Fibroblast of skin of scalp (primary cell): ENCODE results near the gene RBKS.
"Not testable (repeated sequence)": the region's sequence is repeated elsewhere in the genome, so short reads cannot be mapped to it uniquely, and the experiment has no call there.

Experiments
- DNase-seq: peaks from one replicate; pipeline ENCODE4 v3.0.0-alpha.2; 2013

Gene RBKS

GRCh38 chr2:27756544-27757498 lies 133.4 kb downstream of the RBKS start:
- peak; percentile 83 for DNase-seq

- DNase-seq, result no peak
Observed at GRCh38 chr2:27756091-27756490, 134.1 kb downstream of the RBKS start.

GRCh38 chr2:27754831-27755230 lies 135.4 kb downstream of the RBKS start:
- DNase-seq, result no peak

GRCh38 chr2:27754138-27754588 lies 136.0 kb downstream of the RBKS start:
- peak; percentile 81 for DNase-seq

- DNase-seq, result no peak
Observed at GRCh38 chr2:27752551-27753237, 137.5 kb downstream of the RBKS start.

- DNase-seq, result no peak
Observed at GRCh38 chr2:27751377-27751776, 138.8 kb downstream of the RBKS start.

- DNase-seq, result not testable (repeated sequence)
Observed at GRCh38 chr2:27748803-27749554, 141.2 kb downstream of the RBKS start.

GRCh38 chr2:27747827-27748352 lies 142.3 kb downstream of the RBKS start:
- DNase-seq, result peak; percentile 63

- DNase-seq, result no peak
Observed at GRCh38 chr2:27746325-27746724, 143.9 kb downstream of the RBKS start.

- DNase-seq, result not testable (repeated sequence)
Observed at GRCh38 chr2:27745494-27745893, 144.7 kb downstream of the RBKS start.

GRCh38 chr2:27742571-27742970 lies 147.6 kb downstream of the RBKS start:
- no peak for DNase-seq

GRCh38 chr2:27741673-27742072 lies 148.5 kb downstream of the RBKS start:
- peak; percentile 38 for DNase-seq

GRCh38 chr2:27739058-27739373 lies 151.2 kb downstream of the RBKS start:
- no peak for DNase-seq

- DNase-seq, result no peak
Observed at GRCh38 chr2:27738349-27739057, 151.7 kb downstream of the RBKS start.

- DNase-seq, result peak; percentile 49
Observed at GRCh38 chr2:27737676-27738348, 152.4 kb downstream of the RBKS start.

GRCh38 chr2:27736890-27737204 lies 153.3 kb downstream of the RBKS start:
- DNase-seq, result no peak

- no peak for DNase-seq
Observed at GRCh38 chr2:27736031-27736889, 153.9 kb downstream of the RBKS start.

- peak; percentile 78 for DNase-seq
Observed at GRCh38 chr2:27735263-27735904, 154.8 kb downstream of the RBKS start.

GRCh38 chr2:27734305-27734704 lies 155.9 kb downstream of the RBKS start:
- DNase-seq, result no peak
